BJ (cell line): ENCODE data around the gene GPR78. TPM values are rescaled to one million over a fixed set of nuclear protein-coding genes. Genes with fewer than 3 reads are reported as not detected.

Experiments used
- CTCF ChIA-PET: fragments of 350-600 bp; formaldehyde crosslinking; extraction: SDS; loops from one replicate; lab custom pipeline; 2021; ENCODE audit warnings: antibody characterized with exemption, inconsistent platforms; lab: Yijun Ruan, JAX
- POLR2A ChIA-PET: fragments of 300-600 bp; sonication (Branson Sonifier 250); formaldehyde crosslinking; extraction: SDS; loops from one replicate; lab custom pipeline; 2021; ENCODE audit warnings: antibody characterized with exemption; lab: Charles Lee
- DNase-seq: peaks from one replicate; pipeline ENCODE4 v3.0.0-alpha.2; 2011; ENCODE audit warnings: low read depth
- H3K27me3 ChIP-seq: 2 replicates; pipeline ENCODE4 v1.6.0; 2011; ENCODE audit warnings: low read length; ENCODE audit not compliant: control insufficient read depth, insufficient read depth
- H3K36me3 ChIP-seq: 2 replicates; pipeline ENCODE4 v1.5.1; 2011; ENCODE audit warnings: low read length; ENCODE audit not compliant: control insufficient read depth, insufficient read depth
- H3K4me3 ChIP-seq: 2 replicates; pipeline ENCODE4 v1.5.1; 2011; ENCODE audit warnings: low read depth, mild to moderate bottlenecking, control low read depth, low read length
- CTCF ChIP-seq: IDR thresholded peaks from 2 replicates; pipeline ENCODE4 v1.5.1; 2011; ENCODE audit warnings: low read depth, mild to moderate bottlenecking, control low read depth, inconsistent platforms, low read length, moderate library complexity; ENCODE audit not compliant: insufficient read depth
- polyA plus RNA-seq: library from polyadenylated mRNA; depleted of rRNA; stranded (reverse); fragments of >200 nt; gene quantifications from 2 replicates; pipeline ENCODE4 v1.2.3, GENCODE V29; 2011

Gene GPR78
- polyA plus RNA-seq, 1 experiment, result 0.82 TPM

GRCh38 chr4:8610858-8611616 lies 30.8 kb downstream of the GPR78 start:
- Histone ChIP-seq H3K27me3 (no peaks in the 10 kb centered on the region), H3K36me3 (peaks cover 63% of the 10 kb centered on the region), H3K4me3 (no peak overlapping the region)
- CTCF ChIA-PET, result interaction anchor here (1.3 kb wide), 1 partner anchor 142 kb away, joined by 5 read pairs; no protein-coding TSS in a partner anchor
- no peak for TF ChIP-seq CTCF
- no peak for DNase-seq
- POLR2A ChIA-PET, result interaction anchor here (0.7 kb wide), 1 partner anchor 69 kb away, joined by 3 read pairs; no protein-coding TSS in a partner anchor

- no peak for DNase-seq
- no peak for TF ChIP-seq CTCF
- CTCF ChIA-PET, result no interaction called here
- POLR2A ChIA-PET, result no interaction called here
- H3K27me3 ChIP-seq, result no peaks in the 10 kb centered on the region
- peaks cover 51% of the 10 kb centered on the region for H3K36me3 ChIP-seq
- no peak overlapping the region for H3K4me3 ChIP-seq
Observed at GRCh38 chr4:8612646-8613045, 32.5 kb downstream of the GPR78 start.

- no peak for TF ChIP-seq CTCF
- H3K36me3 ChIP-seq, result peaks cover 55% of the 10 kb centered on the region
- no peaks in the 10 kb centered on the region for H3K27me3 ChIP-seq
- ChIA-PET CTCF (interaction anchor here (6.9 kb wide), 1 partner anchor 145 kb away, joined by 27 read pairs; no protein-coding TSS in a partner anchor), POLR2A (no interaction called here)
- DNase-seq, result no peak
- no peak overlapping the region for H3K4me3 ChIP-seq
Observed at GRCh38 chr4:8613421-8614364, 33.5 kb downstream of the GPR78 start.

GRCh38 chr4:8614365-8615193 lies 34.4 kb downstream of the GPR78 start:
- ChIA-PET POLR2A (no interaction called here), CTCF (interaction anchor here (1.1 to 6.9 kb wide), 2 partner anchors 146 to 272 kb away, joined by 3 to 27 read pairs; no protein-coding TSS in a partner anchor)
- H3K4me3 ChIP-seq, result no peak overlapping the region
- DNase-seq, result no peak
- TF ChIP-seq CTCF, result no peak
- no peaks in the 10 kb centered on the region for H3K27me3 ChIP-seq
- peaks cover 53% of the 10 kb centered on the region for H3K36me3 ChIP-seq
